Mucosa of descending colon (tissue), 3 donors: ENCODE results near the gene ACTRT2. TPM values are rescaled to one million over a fixed set of nuclear protein-coding genes. Genes with fewer than 3 reads are reported as not detected.

Source experiments
- ATAC-seq: fragments of 200-7000 bp; cut with Tn5 transposase; one replicate; pipeline ENCODE4 v1.9.1; 2020; ENCODE audit warnings: mild to moderate bottlenecking, moderate library complexity
- DNase-seq, 3 donors: peaks; one replicate each; pipeline ENCODE4 v3.0.0-alpha.2; 2020
- H3K36me3 ChIP-seq: fragments of 200-600 bp; one replicate; pipeline ENCODE4 v1.8.0; 2021; ENCODE audit warnings: low read depth, mild to moderate bottlenecking
- H3K4me1 ChIP-seq: fragments of 200-600 bp; one replicate; pipeline ENCODE4 v1.8.0; 2021; ENCODE audit warnings: low read depth, mild to moderate bottlenecking
- H3K4me3 ChIP-seq: fragments of 200-600 bp; one replicate; pipeline ENCODE4 v1.8.0; 2021; ENCODE audit warnings: mild to moderate bottlenecking
- H3K9me3 ChIP-seq: fragments of 200-600 bp; one replicate; pipeline ENCODE4 v1.8.0; 2021; ENCODE audit warnings: mild to moderate bottlenecking
- intact Hi-C, 2 donors: fragments of 100-400 bp; cut with DNase I in 1 of 2; cut with micrococcal nuclease in 1 of 2; formaldehyde crosslinking; loops; one replicate each; pipeline versions ENCODE4 v1.11.0 to v1.11.1; 2022; cut with DNase I, micrococcal nuclease
- total RNA-seq, 3 donors: library from RNA; stranded (reverse); fragmentation: NEBNext Ultra II Directional in 2 of 3; extraction: Animal tissue kit (Norgen Biotek cat#: 25700) in 2 of 3; gene quantifications; one replicate each; pipeline versions ENCODE4 v1.2.1 to v1.2.4, GENCODE V29; 2021 to 2023
- TF ChIP-seq, protein P1 (sequence below): fragments of 200-600 bp; IDR thresholded peaks from one replicate; pipeline ENCODE4 v1.8.0; 2022; ENCODE audit warnings: antibody characterized with exemption, mild to moderate bottlenecking
- donor health status: DM: no; HTN: no; CAD: no; lungs with moderate emphysema.
- donor health status: DM: no; HTN: no; CAD: no.
- donor health status: DM: no; HTN: yes; CAD: no.

Gene ACTRT2
- total RNA-seq, 3 donors from 2014 or later, result not detected

GRCh38 chr1:2979191-2980072 lies 41.8 kb upstream of the ACTRT2 start:
- DNase-seq, result peak in 2 of 3 donors; percentile 5 to 31
- Histone ChIP-seq H3K4me1 (no peaks in the 10 kb centered on the region), H3K4me3 (no peak overlapping the region), H3K36me3 (no peaks in the 10 kb centered on the region), H3K9me3 (no peaks in the 10 kb centered on the region)
- intact Hi-C loops, result no loop called here
- no peak for ATAC-seq
- TF ChIP-seq, protein P1, sequence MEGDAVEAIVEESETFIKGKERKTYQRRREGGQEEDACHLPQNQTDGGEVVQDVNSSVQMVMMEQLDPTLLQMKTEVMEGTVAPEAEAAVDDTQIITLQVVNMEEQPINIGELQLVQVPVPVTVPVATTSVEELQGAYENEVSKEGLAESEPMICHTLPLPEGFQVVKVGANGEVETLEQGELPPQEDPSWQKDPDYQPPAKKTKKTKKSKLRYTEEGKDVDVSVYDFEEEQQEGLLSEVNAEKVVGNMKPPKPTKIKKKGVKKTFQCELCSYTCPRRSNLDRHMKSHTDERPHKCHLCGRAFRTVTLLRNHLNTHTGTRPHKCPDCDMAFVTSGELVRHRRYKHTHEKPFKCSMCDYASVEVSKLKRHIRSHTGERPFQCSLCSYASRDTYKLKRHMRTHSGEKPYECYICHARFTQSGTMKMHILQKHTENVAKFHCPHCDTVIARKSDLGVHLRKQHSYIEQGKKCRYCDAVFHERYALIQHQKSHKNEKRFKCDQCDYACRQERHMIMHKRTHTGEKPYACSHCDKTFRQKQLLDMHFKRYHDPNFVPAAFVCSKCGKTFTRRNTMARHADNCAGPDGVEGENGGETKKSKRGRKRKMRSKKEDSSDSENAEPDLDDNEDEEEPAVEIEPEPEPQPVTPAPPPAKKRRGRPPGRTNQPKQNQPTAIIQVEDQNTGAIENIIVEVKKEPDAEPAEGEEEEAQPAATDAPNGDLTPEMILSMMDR, result no peak

GRCh38 chr1:2980073-2980791 lies 41.0 kb upstream of the ACTRT2 start:
- peak in 2 of 3 donors; percentile 9 to 35 for DNase-seq
- no peaks in the 10 kb centered on the region for H3K36me3 ChIP-seq
- TF ChIP-seq, protein P1, result no peak
- no peaks in the 10 kb centered on the region for H3K9me3 ChIP-seq
- no peak for ATAC-seq
- intact Hi-C loops, result no loop called here
- no peaks in the 10 kb centered on the region for H3K4me1 ChIP-seq
- no peak overlapping the region for H3K4me3 ChIP-seq

GRCh38 chr1:2980849-2981248 lies 40.4 kb upstream of the ACTRT2 start:
- Histone ChIP-seq H3K36me3 (no peaks in the 10 kb centered on the region), H3K4me1 (no peaks in the 10 kb centered on the region), H3K9me3 (no peaks in the 10 kb centered on the region), H3K4me3 (no peak overlapping the region)
- intact Hi-C loops, result no loop called here
- ATAC-seq (no peak), DNase-seq (peak in 1 of 3 donors; percentile 4)
- TF ChIP-seq, protein P1, result no peak

DNA sequence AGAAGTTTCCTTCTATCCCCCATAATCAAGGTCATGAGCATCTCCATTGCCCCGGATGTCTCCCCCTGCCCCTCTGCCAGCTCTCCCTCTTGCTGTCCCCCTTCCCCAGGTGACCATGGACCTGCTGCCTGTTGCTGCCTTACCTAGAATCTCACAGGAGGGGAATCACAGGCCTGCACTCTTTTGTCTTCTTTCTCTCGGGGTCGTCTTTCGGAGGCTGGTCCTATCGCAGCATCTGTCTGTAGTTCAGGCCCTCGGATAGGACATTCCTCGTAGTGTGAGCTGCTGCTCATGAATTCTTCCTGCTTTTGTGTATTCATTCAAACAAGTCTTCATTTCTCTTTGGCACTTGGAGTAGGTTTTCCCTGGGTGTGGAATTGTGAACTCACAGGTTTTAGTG lies 39.9 kb upstream of the ACTRT2 start:
- peak in 1 of 3 donors; percentile 2 for DNase-seq
- no peaks in the 10 kb centered on the region for H3K4me1 ChIP-seq
- intact Hi-C loops, result no loop called here
- TF ChIP-seq, protein P1, result no peak
- H3K4me3 ChIP-seq, result no peak overlapping the region
- no peaks in the 10 kb centered on the region for H3K9me3 ChIP-seq
- no peak for ATAC-seq
- no peaks in the 10 kb centered on the region for H3K36me3 ChIP-seq

DNA sequence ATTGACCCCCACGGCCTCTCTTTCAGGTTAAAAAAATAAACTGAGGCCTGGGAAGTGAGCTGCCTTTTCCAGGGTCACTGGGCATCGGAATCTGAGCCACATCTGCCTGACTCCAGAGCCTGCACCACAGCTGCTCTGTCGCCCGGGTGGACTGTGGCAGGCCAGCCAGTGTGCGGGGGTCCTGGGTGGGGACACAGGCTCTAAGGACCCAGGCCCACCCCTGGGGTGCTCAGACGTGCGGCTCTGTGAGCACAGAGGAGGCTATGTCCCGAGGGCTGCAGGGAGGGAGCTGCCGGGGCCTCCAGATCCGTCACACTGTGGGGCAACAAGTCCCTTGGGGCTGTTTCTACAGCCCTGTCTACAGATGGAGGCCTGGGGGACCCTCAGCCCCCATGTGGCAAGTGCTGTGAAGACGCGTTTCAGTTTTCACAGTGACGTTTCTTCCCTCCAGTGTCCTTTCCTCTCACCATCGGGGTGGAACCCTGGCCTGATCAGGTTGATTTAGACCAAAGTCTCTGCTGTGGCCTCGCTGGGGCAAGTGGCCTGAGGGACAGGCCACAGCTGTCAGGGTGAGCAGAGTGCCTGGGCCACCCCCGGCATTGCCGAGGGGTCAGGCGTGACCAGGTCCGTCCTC lies 39.2 kb upstream of the ACTRT2 start:
- DNase-seq, result peak in 2 of 3 donors; percentile 8 to 33
- no peak for ATAC-seq
- no peaks in the 10 kb centered on the region for H3K36me3 ChIP-seq
- TF ChIP-seq, protein P1, result no peak
- intact Hi-C loops, result no loop called here
- no peaks in the 10 kb centered on the region for H3K9me3 ChIP-seq
- H3K4me1 ChIP-seq, result no peaks in the 10 kb centered on the region
- no peak overlapping the region for H3K4me3 ChIP-seq
